GM23248 (cell line): Measurements from ENCODE around the gene C12orf76. TPM values are rescaled to one million over a fixed set of nuclear protein-coding genes. Genes with fewer than 3 reads are reported as not detected.

Experiments
- DNase-seq: peaks from one replicate; pipeline ENCODE4 v3.0.0-alpha.2; 2015
- H2AFZ ChIP-seq: fragments of 200-600 bp; sonication (generic); 2 replicates; pipeline ENCODE4 v1.6.1; 2016; ENCODE audit warnings: antibody characterized with exemption
- H3F3A ChIP-seq: fragments of 200-600 bp; sonication (generic); 2 replicates; pipeline ENCODE4 v1.6.1; 2016; ENCODE audit warnings: mild to moderate bottlenecking, antibody characterized with exemption, mixed run types; ENCODE audit not compliant: insufficient read depth
- H3K27ac ChIP-seq: fragments of 200-600 bp; sonication (generic); 2 replicates; pipeline ENCODE4 v1.5.1; 2016; ENCODE audit warnings: mild to moderate bottlenecking
- H3K27me3 ChIP-seq: fragments of 200-600 bp; sonication (generic); replicated peaks from 2 replicates; pipeline ENCODE4 v1.6.1; 2016; ENCODE audit warnings: mild to moderate bottlenecking; ENCODE audit not compliant: insufficient read depth
- H3K36me3 ChIP-seq: fragments of 200-600 bp; sonication (generic); 2 replicates; pipeline ENCODE4 v1.6.1; 2016; ENCODE audit warnings: low read depth, mild to moderate bottlenecking
- H3K4me1 ChIP-seq: fragments of 200-600 bp; sonication (generic); 2 replicates; pipeline ENCODE4 v1.6.1; 2016; ENCODE audit warnings: mild to moderate bottlenecking; ENCODE audit not compliant: insufficient read depth
- H3K4me2 ChIP-seq: fragments of 200-600 bp; sonication (generic); one replicate; pipeline ENCODE4 v1.6.1; 2016; ENCODE audit warnings: mild to moderate bottlenecking; ENCODE audit not compliant: unreplicated experiment
- H3K4me3 ChIP-seq: fragments of 200-600 bp; sonication (generic); 2 replicates; pipeline ENCODE4 v1.5.1; 2016; ENCODE audit warnings: mild to moderate bottlenecking
- H3K79me2 ChIP-seq: fragments of 200-600 bp; sonication (generic); 2 replicates; pipeline ENCODE4 v1.6.1; 2016; ENCODE audit warnings: mild to moderate bottlenecking; ENCODE audit not compliant: insufficient read depth
- H3K9ac ChIP-seq: fragments of 200-600 bp; sonication (generic); 2 replicates; pipeline ENCODE4 v1.6.1; 2016; ENCODE audit warnings: mild to moderate bottlenecking
- H3K9me2 ChIP-seq: fragments of 200-600 bp; sonication (generic); 2 replicates; pipeline ENCODE4 v1.6.1; 2016; ENCODE audit warnings: mixed run types, mild to moderate bottlenecking, moderate library complexity; ENCODE audit not compliant: insufficient read depth
- H3K9me3 ChIP-seq: fragments of 200-600 bp; sonication (generic); one replicate; pipeline ENCODE4 v1.6.1; 2017; ENCODE audit warnings: low read depth
- H4K20me1 ChIP-seq: fragments of 200-600 bp; sonication (generic); 2 replicates; pipeline ENCODE4 v1.6.0; 2016; ENCODE audit not compliant: insufficient read depth
- EZH2 ChIP-seq: fragments of 200-600 bp; sonication (generic); IDR thresholded peaks from 2 replicates; pipeline ENCODE4 v1.6.1; 2018; ENCODE audit warnings: antibody characterized with exemption, mild to moderate bottlenecking; ENCODE audit not compliant: insufficient read depth, poor library complexity, severe bottlenecking
- EZH2phosphoT487 ChIP-seq: fragments of 200-600 bp; sonication (generic); IDR thresholded peaks from 2 replicates; pipeline ENCODE4 v1.6.1; 2018; ENCODE audit warnings: antibody characterized with exemption, moderate library complexity, mild to moderate bottlenecking, low read depth; ENCODE audit not compliant: insufficient read depth
- WGBS, 2 experiments: methylation state at CpG; one replicate each; pipeline ENCODE4 v1.1.6; 2015 to 2017; ENCODE audit warnings: low lambda C conversion rate in 2 of 2, low coverage in 1 of 2; ENCODE audit errors: missing lambda C conversion rate in 2 of 2; 5-methylcytosine and 5-hydroxymethylcytosine counted together
- in situ Hi-C: fragments of 300-500 bp; cut with MboI; formaldehyde crosslinking; loops from 2 replicates; pipeline ENCODE4 v1.15.0; 2020
- polyA plus RNA-seq: library from polyadenylated mRNA; unstranded; fragments of >200 nt; fragmentation: Nextera tagmentation; extraction: Ambion mirVana; gene quantifications from 2 replicates; pipeline ENCODE4 v1.2.1, GENCODE V29; 2016
- total RNA-seq: library from RNA; depleted of rRNA; stranded (reverse); fragments of >200 nt; shearing (Covaris generic); gene quantifications from 2 replicates; pipeline ENCODE4 v1.2.3, GENCODE V29; 2014

Gene C12orf76
- total and polyA plus RNA-seq, 2 experiments from 2014 or later, result 12.3 to 21.2 TPM

DNA sequence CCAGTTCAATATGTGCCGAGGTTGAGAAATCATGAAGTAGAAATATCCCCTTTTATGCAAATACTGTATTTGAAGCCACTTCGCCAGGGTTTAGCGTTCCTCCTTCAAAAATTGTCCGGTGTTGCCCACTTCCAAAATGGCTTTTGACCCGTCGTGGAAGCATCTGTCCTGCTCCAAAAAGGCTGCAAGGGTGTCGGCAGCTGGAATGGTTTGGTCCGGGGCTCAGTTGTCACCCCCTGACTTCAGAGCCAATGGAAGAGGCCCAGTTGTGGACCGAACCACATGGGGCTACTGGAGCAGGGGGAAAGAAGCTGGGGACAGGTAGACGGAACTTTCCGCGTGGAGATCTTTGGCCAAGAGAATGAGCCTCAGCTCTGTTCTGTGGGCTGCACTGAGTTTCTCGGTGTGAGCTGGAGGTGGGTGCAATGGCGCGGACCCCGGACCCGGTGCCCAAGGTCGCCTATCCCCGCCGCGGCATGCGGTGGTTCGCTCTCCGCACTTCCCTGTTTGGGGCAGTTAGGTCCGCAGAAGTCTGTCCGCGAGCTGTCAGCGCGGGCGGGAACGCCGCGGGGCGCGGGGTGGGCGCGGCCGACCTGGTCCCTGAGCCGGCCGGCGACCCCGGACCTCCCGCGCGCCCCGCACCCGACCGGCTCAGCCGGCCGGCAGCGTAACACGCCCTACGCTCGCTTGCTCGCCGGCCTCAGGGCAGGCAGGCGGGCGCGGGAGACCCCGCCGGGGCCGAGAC lies 49.2 kb downstream of the C12orf76 start, which contains the start of gene ANKRD13A:
ANKRD13A (plus strand) TSS at position 527 of the 745 bp plus-strand sequence. CDS start 259 bp downstream, outside the sequence.
- Histone ChIP-seq H3K27me3 (no peaks in the 10 kb centered on the region), H3F3A (peaks cover 64% of the 10 kb centered on the region), H3K79me2 (peaks cover 61% of the 10 kb centered on the region), H2AFZ (peak within 1 kb of the TSS; percentile 94), H3K4me2 (peak within 1 kb of the TSS; percentile 94), H3K36me3 (peaks cover 3% of the 10 kb centered on the region; the same call in 1 of the 2 replicates), H3K4me3 (peak within 1 kb of the TSS; percentile 96), H4K20me1 (no peaks in the 10 kb centered on the region), H3K4me1 (peaks cover 53% of the 10 kb centered on the region), H3K9me2 (no peaks in the 10 kb centered on the region), H3K9me3 (no peaks in the 10 kb centered on the region), H3K9ac (peak within 1 kb of the TSS; percentile 93), H3K27ac (peak within 1 kb of the TSS; percentile 79)
- 1 to 2% methylated on average over 38 to 50 of the region's 62 CpGs for WGBS, 2 experiments
- DNase-seq, result peak; percentile 94
- in situ Hi-C loops, result no loop called here
- TF ChIP-seq EZH2phosphoT487 (no peak), EZH2 (no peak)

DNA sequence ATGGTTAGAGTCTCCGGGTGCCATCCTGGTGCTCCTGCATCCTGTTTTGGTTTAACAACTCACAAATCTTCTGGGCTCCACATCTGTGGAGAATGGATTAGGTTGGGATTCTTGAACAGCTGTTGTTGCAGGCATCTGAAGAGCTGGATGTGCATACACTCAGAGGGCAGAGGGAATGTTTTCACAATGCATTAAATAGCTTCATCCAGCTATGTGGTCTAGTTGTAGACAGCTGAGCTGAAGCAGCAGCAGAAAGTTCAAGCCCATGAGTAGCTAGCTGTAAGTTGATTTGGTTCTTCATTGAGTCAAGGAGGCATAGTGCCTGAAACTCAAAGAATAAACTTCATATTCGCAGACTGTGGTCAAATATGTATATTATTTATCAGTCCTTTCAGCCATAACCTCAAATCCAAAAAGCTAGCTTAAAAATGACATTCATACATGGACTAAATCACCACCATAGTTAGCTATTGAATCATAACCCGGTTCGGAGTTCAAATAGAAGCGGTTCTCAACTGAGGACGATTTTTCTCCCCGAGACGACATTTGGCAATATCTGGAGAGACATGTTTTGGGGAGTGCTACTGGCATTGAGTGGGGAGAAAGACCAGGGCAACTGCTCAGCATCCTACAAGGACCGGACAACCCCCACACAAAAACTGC lies 50.0 kb downstream of the C12orf76 start:
- H3K9ac ChIP-seq, result peak overlapping the region; percentile 93
- H2AFZ ChIP-seq, result peak overlapping the region; percentile 94
- peaks cover 61% of the 10 kb centered on the region for H3K79me2 ChIP-seq
- peaks cover 56% of the 10 kb centered on the region for H3K4me1 ChIP-seq
- H3K9me3 ChIP-seq, result no peaks in the 10 kb centered on the region
- no peaks in the 10 kb centered on the region for H3K36me3 ChIP-seq
- in situ Hi-C loops, result no loop called here
- H3K27me3 ChIP-seq, result no peaks in the 10 kb centered on the region
- no peak for TF ChIP-seq EZH2
- TF ChIP-seq EZH2phosphoT487, result no peak
- DNase-seq, result peak; percentile 54
- H3K4me2 ChIP-seq, result peak overlapping the region; percentile 94
- no peaks in the 10 kb centered on the region for H3K9me2 ChIP-seq
- WGBS, 2 experiments, result 14 to 16% methylated on average over 9 of the region's 9 CpGs
- peaks cover 57% of the 10 kb centered on the region for H3F3A ChIP-seq
- H4K20me1 ChIP-seq, result no peaks in the 10 kb centered on the region
- H3K27ac ChIP-seq, result peak overlapping the region; percentile 79
- H3K4me3 ChIP-seq, result peak overlapping the region; percentile 96

DNA sequence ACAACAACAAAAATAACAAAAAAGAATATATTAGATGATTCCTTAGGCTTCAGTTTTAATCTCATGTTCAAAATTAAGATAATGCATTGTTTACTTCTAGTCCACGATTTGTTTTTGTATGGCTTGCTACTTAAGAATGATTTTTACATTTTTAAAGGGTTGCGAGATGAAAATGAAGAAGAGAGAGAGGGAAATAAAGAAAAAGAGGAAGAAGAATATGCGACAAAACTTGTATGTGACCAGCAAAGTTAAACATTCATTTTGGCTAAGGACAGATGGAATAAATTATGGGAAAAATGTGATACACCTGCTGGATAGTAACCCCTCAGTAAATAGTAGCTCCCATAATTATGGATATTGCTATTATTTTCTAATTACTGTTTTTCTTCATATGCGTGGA lies 50.9 kb downstream of the C12orf76 start:
- H3K9me3 ChIP-seq, result no peaks in the 10 kb centered on the region
- 95 to 98% methylated on average over 4 of the region's 4 CpGs for WGBS, 2 experiments
- peaks cover 47% of the 10 kb centered on the region for H3F3A ChIP-seq
- H3K27ac ChIP-seq, result no peak overlapping the region
- H3K9me2 ChIP-seq, result no peaks in the 10 kb centered on the region
- peaks cover 65% of the 10 kb centered on the region for H3K79me2 ChIP-seq
- no peak overlapping the region for H2AFZ ChIP-seq
- H3K4me2 ChIP-seq, result no peak overlapping the region
- no peaks in the 10 kb centered on the region for H3K27me3 ChIP-seq
- no peak overlapping the region for H3K4me3 ChIP-seq
- DNase-seq, result no peak
- in situ Hi-C loops, result no loop called here
- H3K4me1 ChIP-seq, result peaks cover 52% of the 10 kb centered on the region
- no peaks in the 10 kb centered on the region for H4K20me1 ChIP-seq
- H3K9ac ChIP-seq, result no peak overlapping the region
- TF ChIP-seq EZH2phosphoT487 (no peak), EZH2 (no peak)
- H3K36me3 ChIP-seq, result no peaks in the 10 kb centered on the region

DNA sequence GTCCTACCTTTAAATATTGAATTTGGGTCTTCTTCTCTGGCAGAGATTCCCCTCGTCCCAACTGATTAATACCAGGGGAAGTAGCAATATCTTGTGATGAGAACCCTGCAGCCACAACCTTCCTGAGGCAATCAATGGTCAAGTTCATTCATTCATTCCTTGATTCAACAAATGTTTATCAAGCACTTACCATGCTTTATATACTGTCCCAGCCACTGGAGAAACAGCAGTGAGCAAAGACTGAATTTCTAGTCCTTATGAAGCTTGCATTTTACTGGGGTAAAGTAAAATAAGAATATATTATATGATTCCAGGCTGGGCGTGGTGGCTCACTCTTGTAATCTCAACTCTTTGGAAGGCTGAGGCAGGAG lies 51.9 kb downstream of the C12orf76 start:
- H3K9me3 ChIP-seq, result no peaks in the 10 kb centered on the region
- 48 to 50% methylated on average over 2 of the region's 2 CpGs for WGBS, 2 experiments
- no peak overlapping the region for H3K27ac ChIP-seq
- peak overlapping the region; percentile 85 for H3K4me3 ChIP-seq
- no peaks in the 10 kb centered on the region for H3K27me3 ChIP-seq
- peak overlapping the region; percentile 81 for H3K9ac ChIP-seq
- peaks cover 45% of the 10 kb centered on the region for H3K4me1 ChIP-seq
- no peaks in the 10 kb centered on the region for H3K36me3 ChIP-seq
- no peak for TF ChIP-seq EZH2
- TF ChIP-seq EZH2phosphoT487, result no peak
- no peak for DNase-seq
- H3K4me2 ChIP-seq, result peak overlapping the region; percentile 99
- in situ Hi-C loops, result no loop called here
- H2AFZ ChIP-seq, result peak overlapping the region; percentile 88
- no peaks in the 10 kb centered on the region for H3K9me2 ChIP-seq
- H3K79me2 ChIP-seq, result peaks cover 74% of the 10 kb centered on the region
- no peaks in the 10 kb centered on the region for H4K20me1 ChIP-seq
- H3F3A ChIP-seq, result peaks cover 40% of the 10 kb centered on the region
